Esophagus muscularis mucosa (tissue), 3 donors: Measurements from ENCODE around the gene SKI.
A peak's percentile ranks its signal among the peaks of the same experiment; 100 is the strongest.

Source experiments
- POLR2AphosphoS5 ChIP-seq, 2 donors: sonication (generic); formaldehyde crosslinking; IDR thresholded peaks; one replicate each; pipeline ENCODE4 v1.6.1; 2017; ENCODE audit warnings: antibody characterized with exemption in 2 of 2
- TF ChIP-seq, protein P1 (sequence below), 3 experiments: fragments of 200-600 bp in 2 of 3; fragments of 450-650 bp in 1 of 3; sonication (generic) in 2 of 3; IDR thresholded peaks; one replicate each; pipeline ENCODE4 v1.5.1; 2017 to 2019; ENCODE audit warnings: antibody characterized with exemption in 3 of 3, mild to moderate bottlenecking in 2 of 3, moderate library complexity in 1 of 3

- TF ChIP-seq, protein P1, sequence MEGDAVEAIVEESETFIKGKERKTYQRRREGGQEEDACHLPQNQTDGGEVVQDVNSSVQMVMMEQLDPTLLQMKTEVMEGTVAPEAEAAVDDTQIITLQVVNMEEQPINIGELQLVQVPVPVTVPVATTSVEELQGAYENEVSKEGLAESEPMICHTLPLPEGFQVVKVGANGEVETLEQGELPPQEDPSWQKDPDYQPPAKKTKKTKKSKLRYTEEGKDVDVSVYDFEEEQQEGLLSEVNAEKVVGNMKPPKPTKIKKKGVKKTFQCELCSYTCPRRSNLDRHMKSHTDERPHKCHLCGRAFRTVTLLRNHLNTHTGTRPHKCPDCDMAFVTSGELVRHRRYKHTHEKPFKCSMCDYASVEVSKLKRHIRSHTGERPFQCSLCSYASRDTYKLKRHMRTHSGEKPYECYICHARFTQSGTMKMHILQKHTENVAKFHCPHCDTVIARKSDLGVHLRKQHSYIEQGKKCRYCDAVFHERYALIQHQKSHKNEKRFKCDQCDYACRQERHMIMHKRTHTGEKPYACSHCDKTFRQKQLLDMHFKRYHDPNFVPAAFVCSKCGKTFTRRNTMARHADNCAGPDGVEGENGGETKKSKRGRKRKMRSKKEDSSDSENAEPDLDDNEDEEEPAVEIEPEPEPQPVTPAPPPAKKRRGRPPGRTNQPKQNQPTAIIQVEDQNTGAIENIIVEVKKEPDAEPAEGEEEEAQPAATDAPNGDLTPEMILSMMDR (IDR thresholded peaks at IDR 0.05) = peak in 1 of 3 experiments; percentile 18
- TF ChIP-seq POLR2AphosphoS5 (IDR thresholded peaks at IDR 0.05) = peak; percentile 70 to 87
Observed at GRCh38 chr1:2227346-2228156, 568 bp upstream of the SKI start.
